Psoas muscle (tissue), 8 donors: ENCODE measurements around the gene MBNL2. TPM values are rescaled to one million over a fixed set of nuclear protein-coding genes. Genes with fewer than 3 reads are reported as not detected.

Experiments used
- ATAC-seq, 4 donors: fragments of 200-7000 bp; cut with Tn5 transposase; one replicate each; pipeline ENCODE4 v1.9.1; 2020; ENCODE audit warnings: moderate library complexity in 3 of 4, mild to moderate bottlenecking in 2 of 4
- DNase-seq, 2 donors: peaks; one replicate each; pipeline ENCODE4 v3.0.0-alpha.2; 2020
- H3K27ac ChIP-seq: fragments of 200-600 bp; one replicate; pipeline ENCODE4 v1.8.0; 2022
- H3K27me3 ChIP-seq, 3 donors: fragments of 200-600 bp in 1 of 3; one replicate each; pipeline versions ENCODE4 v1.6.1 to v1.8.0; 2013 to 2022; ENCODE audit warnings: low read length in 2 of 3, mild to moderate bottlenecking in 2 of 3, moderate library complexity in 1 of 3; ENCODE audit not compliant: insufficient read depth in 3 of 3
- H3K36me3 ChIP-seq, 2 donors: fragments of 200-600 bp in 1 of 2; one replicate each; pipeline versions ENCODE4 v1.6.1 to v1.8.0; 2013 to 2022; ENCODE audit warnings: low read depth in 1 of 2, mild to moderate bottlenecking in 1 of 2, moderate library complexity in 1 of 2; ENCODE audit not compliant: insufficient read depth in 1 of 2
- H3K4me1 ChIP-seq: fragments of 200-600 bp; one replicate; pipeline ENCODE4 v1.8.0; 2022
- H3K4me3 ChIP-seq: fragments of 200-600 bp; one replicate; pipeline ENCODE4 v1.8.0; 2022; ENCODE audit warnings: mild to moderate bottlenecking
- H3K9me3 ChIP-seq: fragments of 200-600 bp; one replicate; pipeline ENCODE4 v1.8.0; 2022
- WGBS, 3 donors: extraction: QIAGEN DNeasy Blood & Tissue Kit; methylation state at CpG; one replicate each; pipeline versions ENCODE4 v1.1.6 to v1.1.7; 2013; 5-methylcytosine and 5-hydroxymethylcytosine counted together
- intact Hi-C, 2 donors: fragments of 100-400 bp; cut with DNase I; formaldehyde crosslinking; loops; one replicate each; pipeline versions ENCODE4 v1.11.0 to v1.14.2; 2022
- polyA plus RNA-seq, 3 donors: library from polyadenylated mRNA; stranded (reverse); fragments of 200-250 nt; gene quantifications; one replicate each; pipeline ENCODE4 v1.2.3, GENCODE V29; 2013
- total RNA-seq, 4 donors: library from RNA; stranded (reverse); fragmentation: NEBNext Ultra II Directional in 2 of 4; extraction: Animal tissue kit (Norgen Biotek cat#: 25700) in 2 of 4; gene quantifications; one replicate each; pipeline versions ENCODE4 v1.2.1 to v1.2.4, GENCODE V29; 2021 to 2023
- TF ChIP-seq, protein P1 (sequence below): fragments of 200-600 bp; IDR thresholded peaks from one replicate; pipeline ENCODE4 v1.8.0; 2022; ENCODE audit warnings: antibody characterized with exemption
- donor health status: healthy with polysubstance abuse.
- donor health status: DM: no; HTN: no; CAD: no; lungs with moderate emphysema.
- donor health status: Bipolar disorder and iron deficiency.
- donor health status: healthy.
- donor health status: DM: yes; HTN: yes; CAD: no.
- donor health status: DM: no; HTN: no; CAD: no.
- donor health status: DM: no; HTN: no; CAD: no.
- donor health status: DM: yes; HTN: yes; CAD: no.

The MBNL2 gene
- total and polyA plus RNA-seq, 7 donors: 13.3 to 93.1 (median 61.9) TPM

DNA sequence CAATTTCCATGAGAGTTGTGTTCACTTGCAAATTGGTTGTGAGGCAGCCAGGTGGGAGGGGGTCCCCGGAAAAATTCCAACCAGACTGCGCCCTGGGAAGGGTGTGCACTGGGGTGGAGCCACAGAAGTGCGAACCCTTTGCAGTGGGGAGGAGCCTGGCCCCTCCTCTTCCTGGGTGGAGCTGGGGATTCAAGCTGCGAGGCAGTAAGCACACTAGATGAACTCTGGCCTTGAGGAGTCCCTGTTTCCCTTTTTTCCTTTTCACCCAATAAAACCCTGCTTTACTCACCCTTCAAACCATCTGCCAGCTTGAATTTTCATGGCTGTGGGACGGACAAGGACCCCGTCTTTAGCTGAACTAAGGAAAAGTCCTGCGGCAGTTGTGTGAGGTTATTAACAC is 31.0 kb upstream of the MBNL2 start:
- Histone ChIP-seq H3K27me3 (no peaks in the 10 kb centered on the region), H3K4me3 (no peak overlapping the region), H3K27ac (no peak overlapping the region), H3K9me3 (no peaks in the 10 kb centered on the region), H3K36me3 (no peaks in the 10 kb centered on the region), H3K4me1 (no peaks in the 10 kb centered on the region)
- ATAC-seq (no peak), DNase-seq (no peak)
- 38 to 52% (median 42%) methylated on average over 7 of the region's 7 CpGs for WGBS, 3 donors
- TF ChIP-seq, protein P1, sequence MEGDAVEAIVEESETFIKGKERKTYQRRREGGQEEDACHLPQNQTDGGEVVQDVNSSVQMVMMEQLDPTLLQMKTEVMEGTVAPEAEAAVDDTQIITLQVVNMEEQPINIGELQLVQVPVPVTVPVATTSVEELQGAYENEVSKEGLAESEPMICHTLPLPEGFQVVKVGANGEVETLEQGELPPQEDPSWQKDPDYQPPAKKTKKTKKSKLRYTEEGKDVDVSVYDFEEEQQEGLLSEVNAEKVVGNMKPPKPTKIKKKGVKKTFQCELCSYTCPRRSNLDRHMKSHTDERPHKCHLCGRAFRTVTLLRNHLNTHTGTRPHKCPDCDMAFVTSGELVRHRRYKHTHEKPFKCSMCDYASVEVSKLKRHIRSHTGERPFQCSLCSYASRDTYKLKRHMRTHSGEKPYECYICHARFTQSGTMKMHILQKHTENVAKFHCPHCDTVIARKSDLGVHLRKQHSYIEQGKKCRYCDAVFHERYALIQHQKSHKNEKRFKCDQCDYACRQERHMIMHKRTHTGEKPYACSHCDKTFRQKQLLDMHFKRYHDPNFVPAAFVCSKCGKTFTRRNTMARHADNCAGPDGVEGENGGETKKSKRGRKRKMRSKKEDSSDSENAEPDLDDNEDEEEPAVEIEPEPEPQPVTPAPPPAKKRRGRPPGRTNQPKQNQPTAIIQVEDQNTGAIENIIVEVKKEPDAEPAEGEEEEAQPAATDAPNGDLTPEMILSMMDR: no peak
- intact Hi-C loops: no loop called here

DNA sequence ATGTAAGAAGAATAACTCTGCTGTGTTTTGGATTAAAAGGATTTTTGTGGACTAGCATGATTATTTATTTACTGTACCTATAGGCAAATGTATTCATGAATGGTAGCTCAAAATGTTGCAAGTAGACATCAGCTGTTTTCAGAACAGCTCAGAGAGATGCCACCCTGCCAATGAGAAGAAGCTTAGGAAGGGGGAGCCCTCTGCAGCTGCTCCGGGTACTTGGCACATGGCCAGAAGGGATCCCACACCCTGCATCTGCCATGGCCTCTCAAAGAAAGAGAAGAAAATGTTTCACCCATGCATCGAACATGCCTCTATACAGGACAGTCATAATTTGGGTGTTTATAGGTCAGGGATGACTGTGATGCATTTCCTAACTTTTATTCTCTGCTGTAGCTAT is 30.5 kb upstream of the MBNL2 start:
- no peaks in the 10 kb centered on the region for H3K4me1 ChIP-seq
- no peak overlapping the region for H3K27ac ChIP-seq
- H3K27me3 ChIP-seq: no peaks in the 10 kb centered on the region
- no peak for ATAC-seq
- no peaks in the 10 kb centered on the region for H3K36me3 ChIP-seq
- TF ChIP-seq, protein P1: no peak
- no peak for DNase-seq
- H3K9me3 ChIP-seq: no peaks in the 10 kb centered on the region
- no peak overlapping the region for H3K4me3 ChIP-seq
- 19 to 30% (median 25%) methylated on average over 2 of the region's 2 CpGs for WGBS, 3 donors
- intact Hi-C loops: no loop called here

DNA sequence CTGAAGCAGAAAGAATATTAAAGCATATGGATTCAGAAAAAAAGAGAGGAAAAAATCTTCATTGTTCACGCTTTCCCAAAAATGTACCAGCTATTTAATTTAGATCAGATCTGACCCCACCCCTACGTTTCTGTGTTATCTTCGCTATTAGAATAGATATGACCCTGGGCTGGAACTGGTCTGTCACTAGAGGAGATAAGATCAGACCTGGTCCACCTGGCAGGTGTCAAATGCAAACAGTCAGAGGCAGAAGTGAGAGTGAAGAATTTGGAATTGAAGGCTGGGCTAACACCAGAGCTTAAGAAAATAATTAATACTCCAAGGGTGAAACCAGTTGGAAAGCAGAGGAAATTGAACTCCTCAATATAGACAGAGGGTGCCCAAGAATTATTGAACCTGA is 30.0 kb upstream of the MBNL2 start:
- Histone ChIP-seq H3K4me3 (no peak overlapping the region), H3K27me3 (no peaks in the 10 kb centered on the region), H3K27ac (no peak overlapping the region), H3K9me3 (no peaks in the 10 kb centered on the region), H3K4me1 (no peaks in the 10 kb centered on the region), H3K36me3 (no peaks in the 10 kb centered on the region)
- WGBS, 3 donors: 83 to 87% (median 85%) methylated on average over 3 of the region's 3 CpGs
- DNase-seq (no peak), ATAC-seq (no peak)
- TF ChIP-seq, protein P1: no peak
- intact Hi-C loops: no loop called here

DNA sequence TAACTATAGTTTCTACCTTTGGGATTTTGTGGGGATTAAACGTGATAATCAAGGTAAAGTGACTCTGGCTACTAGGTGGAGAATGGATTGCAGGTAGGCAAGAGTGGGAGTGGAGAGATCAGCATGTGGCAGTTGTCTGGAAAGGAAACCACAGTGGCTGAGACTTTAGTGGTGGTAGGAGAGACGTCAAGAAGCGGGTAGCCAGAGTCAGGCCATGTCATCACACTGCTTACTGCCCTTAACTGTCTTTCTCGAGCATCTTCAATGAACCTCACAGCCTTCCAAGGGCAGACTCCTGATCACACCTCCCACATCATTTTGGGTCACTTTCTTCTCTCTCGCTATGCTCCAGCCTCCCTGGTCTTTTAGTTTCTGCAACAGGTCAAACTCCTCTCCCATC is 28.6 kb upstream of the MBNL2 start:
- Histone ChIP-seq H3K4me1 (no peaks in the 10 kb centered on the region), H3K4me3 (no peak overlapping the region), H3K36me3 (no peaks in the 10 kb centered on the region), H3K27me3 (no peaks in the 10 kb centered on the region), H3K9me3 (no peaks in the 10 kb centered on the region), H3K27ac (no peak overlapping the region)
- ATAC-seq (no peak), DNase-seq (no peak)
- 92 to 95% (median 93%) methylated on average over 5 of the region's 5 CpGs for WGBS, 3 donors
- TF ChIP-seq, protein P1: no peak
- intact Hi-C loops: no loop called here

DNA sequence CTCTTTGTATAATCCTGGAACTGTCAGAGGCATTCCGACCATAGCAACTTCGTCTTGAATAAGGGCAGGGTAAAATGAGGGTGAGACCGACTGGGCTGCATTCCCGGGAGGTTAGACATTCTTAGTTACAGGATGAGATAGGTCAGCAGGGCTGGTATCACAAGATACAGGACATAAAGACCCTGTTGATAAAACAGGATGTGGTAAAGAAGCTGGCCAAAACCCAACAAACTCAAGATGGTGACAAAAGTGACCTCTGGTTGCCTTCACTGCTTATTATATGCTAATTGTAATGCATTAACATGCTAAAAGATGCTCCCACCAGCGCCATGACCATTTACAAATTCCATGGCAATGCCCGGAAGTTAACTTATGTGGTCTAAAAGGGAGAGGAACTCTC is 27.7 kb upstream of the MBNL2 start:
- Histone ChIP-seq H3K4me1 (no peaks in the 10 kb centered on the region), H3K9me3 (no peaks in the 10 kb centered on the region), H3K27ac (no peak overlapping the region), H3K27me3 (no peaks in the 10 kb centered on the region), H3K4me3 (no peak overlapping the region), H3K36me3 (no peaks in the 10 kb centered on the region)
- DNase-seq (no peak), ATAC-seq (no peak)
- intact Hi-C loops: no loop called here
- 45 to 51% (median 49%) methylated on average over 6 of the region's 6 CpGs for WGBS, 3 donors
- TF ChIP-seq, protein P1: no peak
